ENCODE data around the gene CNPY2. TPM values are rescaled to one million over a fixed set of nuclear protein-coding genes. Genes with fewer than 3 reads are reported as not detected.
A peak's percentile ranks its signal among the peaks of the same experiment; 100 is the strongest.
"Not testable (repeated sequence)": the region's sequence is repeated elsewhere in the genome, so short reads cannot be mapped to it uniquely, and the experiment has no call there.

Gene CNPY2
- polyA plus RNA-seq, 2 of the 4 experiments (the other 2 are of a cell fraction) = 158 to 218 TPM

- TF ChIP-seq HMGXB4 (CRISPR knock-in tag; IDR thresholded peaks at IDR 0.05; ENCODE audit: borderline replicate concordance) = no peak
- no peak for TF ChIP-seq CBX8 (IDR thresholded peaks at IDR 0.05)
Observed at GRCh38 chr12:56336361-56337167, 20.8 kb upstream of the CNPY2 start (continued).

DNA sequence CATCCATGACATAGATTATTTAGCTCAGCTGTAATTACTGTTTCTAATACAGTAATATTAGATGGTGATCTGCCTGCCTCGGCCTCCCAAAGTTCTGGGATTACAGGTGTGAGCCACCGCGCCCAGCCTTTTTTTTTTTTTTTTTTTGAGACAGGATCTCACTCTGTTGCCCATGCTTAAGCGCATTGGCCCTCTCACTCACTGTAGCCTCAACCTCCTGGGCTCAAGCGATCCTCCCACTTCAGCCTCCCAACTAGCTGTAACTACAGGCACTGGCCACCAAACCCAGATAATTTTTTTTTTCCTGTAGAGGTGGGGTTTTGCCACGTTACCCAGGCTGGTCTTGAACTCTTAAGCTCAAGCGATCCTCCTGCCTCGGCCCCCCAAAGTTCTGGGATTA, 19.7 kb upstream of the CNPY2 start:
- H3K9me3 ChIP-seq; H3K4me2 ChIP-seq; H3K4me3 ChIP-seq; POLR2A ChIA-PET; H3K27ac ChIP-seq; DNase-seq (ENCODE audit: low read depth in 1 of 2, low spot score in 1 of 2); ATAC-seq; FAIRE-seq: not testable (repeated sequence)
- CTCF ChIA-PET = interaction anchor here (1.5 to 2.6 kb wide), 3 partner anchors 22 to 128 kb away, joined by 7 to 9 read pairs (median 7); no protein-coding TSS in a partner anchor
- peaks cover 15% of the 10 kb centered on the region for H3K4me1 ChIP-seq
- WGBS (ENCODE audit: missing lambda C conversion rate) = 91% methylated on average over 8 of the region's 8 CpGs

DNA sequence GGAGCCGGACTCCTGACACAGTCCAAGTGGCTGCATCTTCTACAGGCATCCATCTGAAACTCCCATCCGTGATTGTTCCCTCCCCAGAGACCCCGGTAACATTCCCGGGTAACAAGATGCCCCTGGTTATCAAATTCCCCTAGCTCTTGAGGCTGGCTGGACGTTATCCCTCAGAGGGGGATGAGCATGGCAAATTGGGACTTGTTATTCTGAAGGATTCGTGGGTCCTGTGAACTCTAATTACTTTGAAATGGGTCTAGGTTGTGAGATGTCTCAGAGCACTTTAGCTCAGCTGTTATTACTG, 18.7 kb upstream of the CNPY2 start:
- peak overlapping the region; percentile 54 for H3K4me3 ChIP-seq
- TF ChIP-seq TP53 (CRISPR knock-in tag; IDR thresholded peaks at IDR 0.05) (peak; percentile 78; the same call in 1 of the 2 replicates), SMC3 (IDR thresholded peaks at IDR 0.05) (no peak), ELK1 (IDR thresholded peaks at IDR 0.05; ENCODE audit: low read depth, low read length) (no peak), RCOR1 (IDR thresholded peaks at IDR 0.05; ENCODE audit: low read depth, low read length) (no peak), POLR2A (IDR thresholded peaks at IDR 0.05; ENCODE audit: low read length) (0 out of 2 replicates have a peak, but pooled peaks have one; percentile 18)
- ChIA-PET POLR2A (interaction anchor here (0.5 to 2.5 kb wide), 5 partner anchors 18 to 345 kb away, joined by 3 to 21 read pairs (median 8); partner anchors contain the start of genes CNPY2, SPRYD4, STAT2 and TIMELESS), CTCF (interaction anchor here (0.6 to 2.6 kb wide), 11 partner anchors 9 to 190 kb away, joined by 3 to 9 read pairs (median 3); partner anchors contain the start of gene STAT2)
- DNase-seq (ENCODE audit: low read depth in 1 of 2, low spot score in 1 of 2) = no peak
- peaks cover 15% of the 10 kb centered on the region for H3K4me1 ChIP-seq
- peak; percentile 3; a peak in 4 of 6 replicates for ATAC-seq
- peak overlapping the region; percentile 83 for H3K4me2 ChIP-seq
- no peak for FAIRE-seq
- WGBS (ENCODE audit: missing lambda C conversion rate) = 9% methylated on average over 6 of the region's 6 CpGs
- no peaks in the 10 kb centered on the region for H3K9me3 ChIP-seq
- peak overlapping the region; percentile 91 to 92 for H3K27ac ChIP-seq

- ChIA-PET POLR2A (interaction anchor here (0.5 to 2.5 kb wide), 11 partner anchors 8 to 1008 kb away, joined by 3 to 21 read pairs (median 4); partner anchors contain the start of genes CNPY2, RBMS2, SPRYD4 and STAT2), CTCF (interaction anchor here (0.6 to 2.4 kb wide), 13 partner anchors 10 to 202 kb away, joined by 3 to 14 read pairs (median 4); partner anchors contain the start of genes COQ10A and STAT2)
- DNase-seq (ENCODE audit: low read depth in 1 of 2, low spot score in 1 of 2) (peak; percentile 99 to 100), ATAC-seq (peak; percentile 97 to 100), FAIRE-seq (no peak)
- H3K4me1 ChIP-seq = peaks cover 15% of the 10 kb centered on the region
- peak within 1 kb of the TSS; percentile 54 for H3K4me3 ChIP-seq
- H3K4me2 ChIP-seq = peak within 1 kb of the TSS; percentile 96
- no peaks in the 10 kb centered on the region for H3K9me3 ChIP-seq
- peak within 1 kb of the TSS; percentile 91 to 92 for H3K27ac ChIP-seq
- under 1% methylated on average over 45 of the region's 45 CpGs for WGBS (ENCODE audit: missing lambda C conversion rate)
- TF ChIP-seq MYC (IDR thresholded peaks at IDR 0.05; ENCODE audit: borderline replicate concordance, low read length) (peak; percentile 71), HDAC2 (IDR thresholded peaks at IDR 0.05) (no peak), JUN (IDR thresholded peaks at IDR 0.05) (peak; percentile 92 to 94), CBX2 (IDR thresholded peaks at IDR 0.05; ENCODE audit: borderline replicate concordance, low read depth) (no peak), CBX8 (IDR thresholded peaks at IDR 0.05) (no peak), POLR2A (IDR thresholded peaks at IDR 0.05; ENCODE audit: low read length) (peak; percentile 61), ZSCAN20 (CRISPR knock-in tag; IDR thresholded peaks at IDR 0.05) (no peak), BHLHE40 (IDR thresholded peaks at IDR 0.05; ENCODE audit: low read depth, low read length) (no peak), GATA3 (IDR thresholded peaks at IDR 0.05; ENCODE audit: borderline replicate concordance) (no peak), SREBF2 (IDR thresholded peaks at IDR 0.05) (no peak), JUNB (IDR thresholded peaks at IDR 0.05) (no peak), PHF8 (IDR thresholded peaks at IDR 0.05; ENCODE audit: borderline replicate concordance, low read depth) (peak; percentile 66), RCOR1 (IDR thresholded peaks at IDR 0.05; ENCODE audit: low read depth, low read length) (no peak), ZFP36 (IDR thresholded peaks at IDR 0.05; ENCODE audit: borderline replicate concordance, partially characterized antibody) (no peak), PBX3 (IDR thresholded peaks at IDR 0.05) (peak; percentile 34; the same call in 1 of the 2 replicates), EP300 (IDR thresholded peaks at IDR 0.05) (no peak), TP53 (CRISPR knock-in tag; IDR thresholded peaks at IDR 0.05) (peak; percentile 63; the same call in 1 of the 2 replicates)
- TF ChIP-seq, protein P1, sequence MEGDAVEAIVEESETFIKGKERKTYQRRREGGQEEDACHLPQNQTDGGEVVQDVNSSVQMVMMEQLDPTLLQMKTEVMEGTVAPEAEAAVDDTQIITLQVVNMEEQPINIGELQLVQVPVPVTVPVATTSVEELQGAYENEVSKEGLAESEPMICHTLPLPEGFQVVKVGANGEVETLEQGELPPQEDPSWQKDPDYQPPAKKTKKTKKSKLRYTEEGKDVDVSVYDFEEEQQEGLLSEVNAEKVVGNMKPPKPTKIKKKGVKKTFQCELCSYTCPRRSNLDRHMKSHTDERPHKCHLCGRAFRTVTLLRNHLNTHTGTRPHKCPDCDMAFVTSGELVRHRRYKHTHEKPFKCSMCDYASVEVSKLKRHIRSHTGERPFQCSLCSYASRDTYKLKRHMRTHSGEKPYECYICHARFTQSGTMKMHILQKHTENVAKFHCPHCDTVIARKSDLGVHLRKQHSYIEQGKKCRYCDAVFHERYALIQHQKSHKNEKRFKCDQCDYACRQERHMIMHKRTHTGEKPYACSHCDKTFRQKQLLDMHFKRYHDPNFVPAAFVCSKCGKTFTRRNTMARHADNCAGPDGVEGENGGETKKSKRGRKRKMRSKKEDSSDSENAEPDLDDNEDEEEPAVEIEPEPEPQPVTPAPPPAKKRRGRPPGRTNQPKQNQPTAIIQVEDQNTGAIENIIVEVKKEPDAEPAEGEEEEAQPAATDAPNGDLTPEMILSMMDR (IDR thresholded peaks at IDR 0.05) = peak; percentile 47
Observed at GRCh38 chr12:56333679-56334489, 18.1 kb upstream of the CNPY2 start, which contains the start of gene PAN2. TSS of gene PAN2 (minus strand) at chr12:56334000. CDS start at chr12:56333094, 906 bp downstream.

All from A549 (cell line).